Right ventricle myocardium superior (tissue), 1 donor: ENCODE measurements around the gene CPD. TPM values are rescaled to one million over a fixed set of nuclear protein-coding genes. Genes with fewer than 3 reads are reported as not detected.
"Not testable (repeated sequence)": the region's sequence is repeated elsewhere in the genome, so short reads cannot be mapped to it uniquely, and the experiment has no call there.

ENCODE experiments used
- ATAC-seq: fragments of 200-7000 bp; cut with Tn5 transposase; one replicate; pipeline ENCODE4 v1.9.1; 2020; ENCODE audit warnings: mild to moderate bottlenecking; ENCODE audit not compliant: poor library complexity
- DNase-seq: peaks from one replicate; pipeline ENCODE4 v3.0.0-alpha.2; 2020
- intact Hi-C: fragments of 100-400 bp; cut with DNase I; formaldehyde crosslinking; loops from one replicate; pipeline ENCODE4 v1.11.2; 2022
- total RNA-seq: library from RNA; stranded (reverse); fragmentation: NEBNext Ultra II Directional; extraction: Animal tissue kit (Norgen Biotek cat#: 25700); gene quantifications from one replicate; pipeline ENCODE4 v1.2.1, GENCODE V29; 2021
- donor health status: DM: no; HTN: yes; CAD: no; lungs with severe emphysema.

Gene CPD
- total RNA-seq, 1 donor from 2014 or later, result 16.1 TPM

- DNase-seq, result no peak
- intact Hi-C loops, result loop anchor here (10.0 kb wide), 1 partner anchor 116 kb away; no protein-coding TSS in a partner anchor
- no peak for ATAC-seq
These were observed 29.5 kb upstream of the CPD start for GRCh38 chr17:30349252-30349651.

GRCh38 chr17:30351263-30351662 lies 27.5 kb upstream of the CPD start:
- intact Hi-C loops, ATAC-seq, DNase-seq: not testable (repeated sequence)

GRCh38 chr17:30351735-30352134 lies 27.0 kb upstream of the CPD start:
- ATAC-seq, result no peak
- DNase-seq, result no peak
- intact Hi-C loops, result no loop called here

GRCh38 chr17:30352240-30352814 lies 26.4 kb upstream of the CPD start:
- DNase-seq, result no peak
- intact Hi-C loops, result no loop called here
- ATAC-seq, result no peak

- intact Hi-C loops, result no loop called here
- DNase-seq, result no peak
- ATAC-seq, result no peak
These were observed 24.0 kb upstream of the CPD start for GRCh38 chr17:30354701-30355100.

- intact Hi-C loops, result no loop called here
- no peak for ATAC-seq
These were observed 21.3 kb upstream of the CPD start for GRCh38 chr17:30357476-30357875.

GRCh38 chr17:30358055-30358760 lies 20.5 kb upstream of the CPD start:
- DNase-seq (no peak), ATAC-seq (no peak)
- intact Hi-C loops, result no loop called here

More at GRCh38 chr17:30357476-30357875, 21.3 kb upstream of the CPD start:
- no peak for DNase-seq

GRCh38 chr17:30360086-30360808 lies 18.5 kb upstream of the CPD start:
- intact Hi-C loops, result no loop called here
- no peak for ATAC-seq
- no peak for DNase-seq

GRCh38 chr17:30361766-30362279 lies 16.9 kb upstream of the CPD start:
- DNase-seq (no peak), ATAC-seq (no peak)
- intact Hi-C loops, result no loop called here

GRCh38 chr17:30363715-30364202 lies 15.0 kb upstream of the CPD start:
- ATAC-seq (no peak), DNase-seq (no peak)
- intact Hi-C loops, result no loop called here

- intact Hi-C loops, result no loop called here
- DNase-seq (no peak), ATAC-seq (no peak)
These were observed 12.2 kb upstream of the CPD start for GRCh38 chr17:30366536-30366935.

GRCh38 chr17:30368912-30369720 lies 9.6 kb upstream of the CPD start:
- no peak for ATAC-seq
- intact Hi-C loops, result no loop called here
- no peak for DNase-seq

GRCh38 chr17:30369995-30370394 lies 8.7 kb upstream of the CPD start:
- ATAC-seq (no peak), DNase-seq (no peak)
- intact Hi-C loops, result no loop called here

GRCh38 chr17:30372755-30373154 lies 6.0 kb upstream of the CPD start:
- no peak for ATAC-seq
- no peak for DNase-seq
- intact Hi-C loops, result no loop called here

GRCh38 chr17:30375661-30376060 lies 3.1 kb upstream of the CPD start:
- no peak for DNase-seq
- no peak for ATAC-seq
- intact Hi-C loops, result loop anchor here (5.0 kb wide), 1 partner anchor 33 kb away; no protein-coding TSS in a partner anchor

- ATAC-seq (no peak), DNase-seq (peak; percentile 66)
- intact Hi-C loops, result loop anchor here (5.0 kb wide), 1 partner anchor 35 kb away; no protein-coding TSS in a partner anchor
These were observed 1.9 kb upstream of the CPD start for GRCh38 chr17:30376621-30377452.

- ATAC-seq (no peak), DNase-seq (no peak)
- intact Hi-C loops, result loop anchor here (5.0 kb wide), 1 partner anchor 35 kb away; no protein-coding TSS in a partner anchor
These were observed 1.0 kb upstream of the CPD start for GRCh38 chr17:30377574-30378240.
